ENCODE measurements around the gene CACNA2D2. TPM values are rescaled to one million over a fixed set of nuclear protein-coding genes. Genes with fewer than 3 reads are reported as not detected.
A peak's percentile ranks its signal among the peaks of the same experiment; 100 is the strongest.

Gene CACNA2D2
- total RNA-seq, 4 donors from 2014 or later = 1.5 to 3.3 (median 2.9) TPM

- H3K9me3 ChIP-seq = no peaks in the 10 kb centered on the region
- no peak overlapping the region for H3K4me3 ChIP-seq (replicated peaks in 1 of 3)
- intact Hi-C loops (cut with DNase I) = no loop called here
- peaks cover 26 to 28% of the 10 kb centered on the region in 2 donors for H3K36me3 ChIP-seq
- H3K4me1 ChIP-seq = peaks cover 31 to 44% of the 10 kb centered on the region in 2 donors
- no peak for DNase-seq
- TF ChIP-seq POLR2A (IDR thresholded peaks at IDR 0.05) (no peak), CTCF (IDR thresholded peaks at IDR 0.05) (no peak)
- H3K27me3 ChIP-seq = no peaks in the 10 kb centered on the region
- 92 to 97% methylated on average over 7 of the region's 10 CpGs for WGBS, 2 donors
- no peak overlapping the region for H3K27ac ChIP-seq
These were observed 173.1 kb downstream of the CACNA2D2 start for GRCh38 chr3:50330330-50330729.

GRCh38 chr3:50327943-50328691 is 175.3 kb downstream of the CACNA2D2 start, which contains the start of gene TUSC2:
TSS of gene TUSC2 (minus strand) at chr3:50328223. CDS start at chr3:50328099, 124 bp downstream.
- H3K4me3 ChIP-seq (replicated peaks in 1 of 3) = peak within 1 kb of the TSS; percentile 45 to 97 (median 74)
- H3K4me1 ChIP-seq = peaks cover 14 to 33% of the 10 kb centered on the region in 2 donors
- H3K9me3 ChIP-seq = no peaks in the 10 kb centered on the region
- H3K27me3 ChIP-seq = no peaks in the 10 kb centered on the region
- peak; percentile 99 for DNase-seq
- peaks cover 28 to 29% of the 10 kb centered on the region in 2 donors for H3K36me3 ChIP-seq
- peak in 1 of 6 experiments; percentile 7 for TF ChIP-seq CTCF (IDR thresholded peaks at IDR 0.05)
- peak in 1 of 2 donors; percentile 82 for TF ChIP-seq POLR2A (IDR thresholded peaks at IDR 0.05)
- WGBS, 2 donors = 3 to 4% methylated on average over 32 to 40 of the region's 55 CpGs
- intact Hi-C loops (cut with DNase I) = loop anchor here (5.0 kb wide), 1 partner anchor 36 kb away; the partner anchor contains the start of gene IFRD2
- H3K27ac ChIP-seq = peak within 1 kb of the TSS; percentile 51 to 77 (median 56)

- intact Hi-C loops (cut with DNase I) = loop anchor here (5.0 kb wide), 1 partner anchor 35 kb away; the partner anchor contains the start of gene IFRD2
- Histone ChIP-seq H3K27me3 (no peaks in the 10 kb centered on the region), H3K36me3 (peaks cover 28 to 29% of the 10 kb centered on the region in 2 donors)
These were observed 176.3 kb downstream of the CACNA2D2 start for GRCh38 chr3:50327129-50327528.

GRCh38 chr3:50326182-50326541 is 177.3 kb downstream of the CACNA2D2 start:
- Histone ChIP-seq H3K27ac (peak overlapping the region in 1 of 3 donors; percentile 98), H3K4me1 (peaks cover 20 to 33% of the 10 kb centered on the region in 2 donors), H3K36me3 (peaks cover 21% of the 10 kb centered on the region in 2 donors), H3K4me3 (replicated peaks in 1 of 3) (no peak overlapping the region), H3K9me3 (no peaks in the 10 kb centered on the region), H3K27me3 (no peaks in the 10 kb centered on the region)
- no peak for TF ChIP-seq CTCF (IDR thresholded peaks at IDR 0.05)
- TF ChIP-seq POLR2A (IDR thresholded peaks at IDR 0.05) = no peak
- DNase-seq = no peak
- 90 to 92% methylated on average over 8 of the region's 8 CpGs for WGBS, 2 donors
- intact Hi-C loops (cut with DNase I) = loop anchor here (5.0 kb wide), 1 partner anchor 34 kb away; the partner anchor contains the start of gene IFRD2

More at GRCh38 chr3:50327129-50327528, 176.3 kb downstream of the CACNA2D2 start:
- Histone ChIP-seq H3K4me1 (peaks cover 15 to 28% of the 10 kb centered on the region in 2 donors), H3K4me3 (replicated peaks in 1 of 3) (peak overlapping the region in 1 of 3 donors; percentile 97), H3K9me3 (no peaks in the 10 kb centered on the region), H3K27ac (peak overlapping the region in 2 of 3 donors; percentile 56 to 77)
- no peak for TF ChIP-seq CTCF (IDR thresholded peaks at IDR 0.05)
- no peak for TF ChIP-seq POLR2A (IDR thresholded peaks at IDR 0.05)
- DNase-seq = no peak
- WGBS, 2 donors = 55 to 87% methylated on average over 4 of the region's 4 CpGs
